Measurements from ENCODE around the gene KLF14.
"Not testable (repeated sequence)": the region's sequence is repeated elsewhere in the genome, so short reads cannot be mapped to it uniquely, and the experiment has no call there.

The KLF14 gene

GRCh38 chr7:130697820-130698219 lies 36.2 kb downstream of the KLF14 start:
- Mint-ChIP-seq H3K4me3 (no peak overlapping the region), H3K27ac (no peak overlapping the region), H3K4me1 (ENCODE audit: low read depth) (no peaks in the 10 kb centered on the region), H3K9me3 (no peaks in the 10 kb centered on the region), H3K27me3 (ENCODE audit: low read depth) (peaks cover 5% of the 10 kb centered on the region), H3K36me3 (ENCODE audit: low read depth) (no peaks in the 10 kb centered on the region)
- DNase-seq (ENCODE audit: low spot score): no peak

GRCh38 chr7:130695840-130696239 lies 38.2 kb downstream of the KLF14 start:
- Mint-ChIP-seq H3K27me3 (ENCODE audit: low read depth) (peaks cover 5% of the 10 kb centered on the region), H3K27ac (no peak overlapping the region), H3K36me3 (ENCODE audit: low read depth) (no peaks in the 10 kb centered on the region), H3K4me3 (no peak overlapping the region), H3K9me3 (peaks cover 11% of the 10 kb centered on the region), H3K4me1 (ENCODE audit: low read depth) (no peaks in the 10 kb centered on the region)
- no peak for DNase-seq (ENCODE audit: low spot score)

GRCh38 chr7:130692396-130692795 lies 41.6 kb downstream of the KLF14 start:
- peaks cover 11% of the 10 kb centered on the region for H3K9me3 Mint-ChIP-seq
- H3K36me3 Mint-ChIP-seq (ENCODE audit: low read depth); DNase-seq (ENCODE audit: low spot score); H3K27me3 Mint-ChIP-seq (ENCODE audit: low read depth); H3K4me1 Mint-ChIP-seq (ENCODE audit: low read depth); H3K27ac Mint-ChIP-seq; H3K4me3 Mint-ChIP-seq: not testable (repeated sequence)

- Mint-ChIP-seq H3K27me3 (ENCODE audit: low read depth) (no peaks in the 10 kb centered on the region), H3K4me3 (no peak overlapping the region), H3K27ac (no peak overlapping the region), H3K4me1 (ENCODE audit: low read depth) (no peaks in the 10 kb centered on the region), H3K9me3 (peaks cover 20% of the 10 kb centered on the region), H3K36me3 (ENCODE audit: low read depth) (no peaks in the 10 kb centered on the region)
- no peak for DNase-seq (ENCODE audit: low spot score)
Measured at GRCh38 chr7:130689683-130690082, 44.3 kb downstream of the KLF14 start.

- Mint-ChIP-seq H3K4me3 (no peak overlapping the region), H3K27ac (no peak overlapping the region), H3K9me3 (peaks cover 8% of the 10 kb centered on the region), H3K4me1 (ENCODE audit: low read depth) (no peaks in the 10 kb centered on the region), H3K27me3 (ENCODE audit: low read depth) (peaks cover 4% of the 10 kb centered on the region), H3K36me3 (ENCODE audit: low read depth) (no peaks in the 10 kb centered on the region)
- no peak for DNase-seq (ENCODE audit: low spot score)
Measured at GRCh38 chr7:130683026-130683425, 51.0 kb downstream of the KLF14 start.

Measured in T-helper 2 cell treated with Interferon-gamma antibody and Interleukin-4, amounts not matched to agents 5 μg/mL and 100 μg/mL, for 36 hours (primary cell).